ENCODE results near the gene CUBN.

GRCh38 chr10:17162828-17163227 lies 33.2 kb upstream of the CUBN start:
- TF ChIP-seq EZH2 (IDR thresholded peaks at IDR 0.05; ENCODE audit: low read length, unreplicated experiment) = no peak
- TF ChIP-seq CTCF (conservative IDR thresholded peaks at IDR 0.05; ENCODE audit: low read depth, low read length) = no peak
- TF ChIP-seq EZH2phosphoT487 (IDR thresholded peaks at IDR 0.05; ENCODE audit: borderline replicate concordance, low read length) = no peak
